Right atrium auricular region (tissue), 2 donors: ENCODE measurements around the gene CDCA5. TPM values are rescaled to one million over a fixed set of nuclear protein-coding genes. Genes with fewer than 3 reads are reported as not detected.

Experiments
- DNase-seq: peaks from one replicate; pipeline ENCODE4 v3.0.0-alpha.2; 2019; ENCODE audit warnings: low spot score
- H3K27ac ChIP-seq, 2 donors: fragments of 200-600 bp; sonication (generic); 1 replicate in 1 of 2; 2 replicates in 1 of 2; pipeline ENCODE4 v1.5.1; 2016 to 2019
- H3K27me3 ChIP-seq, 2 donors: fragments of 200-600 bp; sonication (generic); one replicate each; pipeline versions ENCODE4 v1.5.1 to v1.6.0; 2017 to 2019
- H3K36me3 ChIP-seq: fragments of 200-600 bp; sonication (generic); one replicate; pipeline ENCODE4 v1.5.1; 2016
- H3K4me1 ChIP-seq, 2 donors: fragments of 200-600 bp; sonication (generic); one replicate each; pipeline versions ENCODE4 v1.5.1 to v1.6.0; 2017 to 2019
- H3K4me3 ChIP-seq, 2 donors: fragments of 200-600 bp; sonication (generic); 1 replicate in 1 of 2; 2 replicates in 1 of 2; pipeline ENCODE4 v1.5.1; 2017 to 2019; ENCODE audit warnings: mild to moderate bottlenecking in 1 of 2, moderate library complexity in 1 of 2
- H3K9me3 ChIP-seq, 2 donors: fragments of 200-600 bp; sonication (generic); one replicate each; pipeline ENCODE4 v1.5.1; 2019
- CTCF ChIP-seq, 2 donors: fragments of 200-600 bp; sonication (generic); IDR thresholded peaks; one replicate each; pipeline ENCODE4 v1.5.1; 2019; ENCODE audit warnings: antibody characterized with exemption in 2 of 2
- total RNA-seq, 2 donors: library from RNA; depleted of rRNA; stranded (reverse); fragments of >200 nt; gene quantifications; one replicate each; pipeline ENCODE4 v1.1.0, GENCODE V29; 2016

Gene CDCA5
- total RNA-seq, 2 donors from 2014 or later = 0.16 to 0.52 TPM

DNA sequence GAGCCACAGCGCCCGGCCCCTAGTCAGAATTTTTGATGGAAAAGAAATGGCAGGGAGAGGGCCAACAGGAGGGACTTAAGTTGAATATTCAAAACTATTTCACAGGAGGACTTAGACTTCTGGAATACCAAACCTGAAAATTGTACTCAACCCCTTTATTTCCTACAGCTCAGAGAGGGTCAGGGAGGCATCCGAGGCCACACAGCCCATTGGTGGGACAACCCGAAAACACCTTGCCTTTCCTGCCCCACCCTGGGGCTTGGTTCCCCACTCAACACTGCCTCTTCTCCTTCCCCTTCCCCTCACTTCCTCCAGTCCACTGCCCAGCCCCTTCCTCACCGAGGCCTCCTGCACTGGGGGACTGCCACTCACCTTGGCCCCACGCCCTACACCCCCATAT is 26.8 kb downstream of the CDCA5 start:
- H3K9me3 ChIP-seq = no peaks in the 10 kb centered on the region
- no peak overlapping the region for H3K4me3 ChIP-seq
- TF ChIP-seq CTCF (IDR thresholded peaks at IDR 0.05) = no peak
- no peak for DNase-seq
- H3K27me3 ChIP-seq = no peaks in the 10 kb centered on the region
- H3K36me3 ChIP-seq = no peaks in the 10 kb centered on the region
- H3K4me1 ChIP-seq = no peaks in the 10 kb centered on the region
- H3K27ac ChIP-seq = no peak overlapping the region

GRCh38 chr11:65055538-65055937 is 28.3 kb downstream of the CDCA5 start:
- H3K4me1 ChIP-seq = no peaks in the 10 kb centered on the region
- H3K27me3 ChIP-seq = no peaks in the 10 kb centered on the region
- no peak for TF ChIP-seq CTCF (IDR thresholded peaks at IDR 0.05)

GRCh38 chr11:65053827-65054508 is 29.9 kb downstream of the CDCA5 start:
- Histone ChIP-seq H3K4me3 (no peak overlapping the region), H3K27me3 (no peaks in the 10 kb centered on the region), H3K4me1 (no peaks in the 10 kb centered on the region), H3K36me3 (no peaks in the 10 kb centered on the region), H3K9me3 (no peaks in the 10 kb centered on the region), H3K27ac (no peak overlapping the region)
- no peak for DNase-seq
- TF ChIP-seq CTCF (IDR thresholded peaks at IDR 0.05) = no peak

More at GRCh38 chr11:65055538-65055937, 28.3 kb downstream of the CDCA5 start:
- Histone ChIP-seq H3K9me3 (no peaks in the 10 kb centered on the region), H3K4me3 (no peak overlapping the region), H3K27ac (no peak overlapping the region), H3K36me3 (no peaks in the 10 kb centered on the region)
- DNase-seq = no peak

DNA sequence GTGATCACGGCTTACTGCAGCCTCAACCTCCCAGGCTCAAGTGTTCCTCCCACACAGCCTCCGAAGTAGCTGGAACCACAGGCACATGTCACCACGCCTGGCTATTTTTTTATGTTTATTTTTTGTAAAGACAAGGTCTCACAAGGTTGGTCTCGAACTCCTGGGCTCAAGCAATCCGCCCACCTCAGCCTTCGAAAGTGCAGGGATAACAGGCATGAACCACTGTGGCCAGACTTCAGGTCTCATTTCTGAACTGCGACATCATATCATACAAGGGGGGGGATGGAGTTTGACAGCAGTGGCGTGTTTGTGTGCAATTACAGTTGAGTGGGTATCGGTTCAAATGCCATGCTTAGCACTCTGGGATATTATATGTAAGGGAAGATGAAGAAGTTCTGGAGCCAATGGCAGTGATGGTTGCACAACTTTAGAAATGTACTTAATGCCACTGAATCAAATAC is 32.4 kb downstream of the CDCA5 start:
- no peaks in the 10 kb centered on the region for H3K36me3 ChIP-seq
- no peaks in the 10 kb centered on the region for H3K9me3 ChIP-seq
- H3K4me1 ChIP-seq = peaks cover 0 to 18% of the 10 kb centered on the region in 2 donors
- no peak overlapping the region for H3K27ac ChIP-seq
- no peaks in the 10 kb centered on the region for H3K27me3 ChIP-seq
- H3K4me3 ChIP-seq = no peak overlapping the region
- DNase-seq = no peak
- TF ChIP-seq CTCF (IDR thresholded peaks at IDR 0.05) = no peak

GRCh38 chr11:65047581-65048422 is 36.0 kb downstream of the CDCA5 start:
- H3K27me3 ChIP-seq = no peaks in the 10 kb centered on the region
- peak overlapping the region in 1 of 2 donors; percentile 40 for H3K27ac ChIP-seq
- H3K36me3 ChIP-seq = no peaks in the 10 kb centered on the region
- H3K4me1 ChIP-seq = peaks cover 0 to 32% of the 10 kb centered on the region in 2 donors
- TF ChIP-seq CTCF (IDR thresholded peaks at IDR 0.05) = no peak
- H3K9me3 ChIP-seq = no peaks in the 10 kb centered on the region
- peak; percentile 59 for DNase-seq
- peak overlapping the region; percentile 42 to 60 for H3K4me3 ChIP-seq
